Measurements from ENCODE around the gene CORIN.
"Not testable (repeated sequence)": the region's sequence is repeated elsewhere in the genome, so short reads cannot be mapped to it uniquely, and the experiment has no call there.

Gene CORIN

GRCh38 chr4:47566969-47567368 is 270.9 kb downstream of the CORIN start:
- no peak for DNase-seq (ENCODE audit: low read depth, low spot score)
- TF ChIP-seq, protein P1, sequence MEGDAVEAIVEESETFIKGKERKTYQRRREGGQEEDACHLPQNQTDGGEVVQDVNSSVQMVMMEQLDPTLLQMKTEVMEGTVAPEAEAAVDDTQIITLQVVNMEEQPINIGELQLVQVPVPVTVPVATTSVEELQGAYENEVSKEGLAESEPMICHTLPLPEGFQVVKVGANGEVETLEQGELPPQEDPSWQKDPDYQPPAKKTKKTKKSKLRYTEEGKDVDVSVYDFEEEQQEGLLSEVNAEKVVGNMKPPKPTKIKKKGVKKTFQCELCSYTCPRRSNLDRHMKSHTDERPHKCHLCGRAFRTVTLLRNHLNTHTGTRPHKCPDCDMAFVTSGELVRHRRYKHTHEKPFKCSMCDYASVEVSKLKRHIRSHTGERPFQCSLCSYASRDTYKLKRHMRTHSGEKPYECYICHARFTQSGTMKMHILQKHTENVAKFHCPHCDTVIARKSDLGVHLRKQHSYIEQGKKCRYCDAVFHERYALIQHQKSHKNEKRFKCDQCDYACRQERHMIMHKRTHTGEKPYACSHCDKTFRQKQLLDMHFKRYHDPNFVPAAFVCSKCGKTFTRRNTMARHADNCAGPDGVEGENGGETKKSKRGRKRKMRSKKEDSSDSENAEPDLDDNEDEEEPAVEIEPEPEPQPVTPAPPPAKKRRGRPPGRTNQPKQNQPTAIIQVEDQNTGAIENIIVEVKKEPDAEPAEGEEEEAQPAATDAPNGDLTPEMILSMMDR (IDR thresholded peaks at IDR 0.05; ENCODE audit: low read depth, low read length): no peak
- no peak overlapping the region for H3K4me3 ChIP-seq (ENCODE audit: low read depth, low read length)
- in situ Hi-C loops (cut with HindIII; ENCODE audit: low sequenced_read_pairs): no loop called here

- no peak for DNase-seq (ENCODE audit: low read depth, low spot score)
These were observed 271.3 kb downstream of the CORIN start for GRCh38 chr4:47566566-47566965.

DNA sequence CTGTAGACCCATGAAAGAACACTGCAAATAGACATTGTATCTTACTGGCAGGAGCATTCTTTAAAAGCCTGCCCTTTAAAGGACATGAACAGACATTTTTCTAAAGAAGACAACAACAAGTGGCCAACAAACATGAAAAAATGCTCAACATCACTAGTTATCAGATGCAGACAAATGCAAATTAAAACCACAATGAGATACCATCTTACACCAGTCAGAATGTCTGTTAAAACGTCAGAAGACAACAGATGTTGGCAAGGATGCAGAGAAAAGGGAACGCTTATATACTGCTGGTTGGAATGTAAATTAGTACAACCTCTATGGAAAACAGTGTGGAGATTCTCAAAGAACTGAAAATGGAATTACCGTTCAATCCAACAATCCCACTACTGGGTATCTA is 275.6 kb downstream of the CORIN start:
- no peak overlapping the region for H3K4me3 ChIP-seq (ENCODE audit: low read depth, low read length)
- DNase-seq (ENCODE audit: low read depth, low spot score): no peak
- TF ChIP-seq, protein P1 (IDR thresholded peaks at IDR 0.05; ENCODE audit: low read depth, low read length): no peak
- in situ Hi-C loops (cut with HindIII; ENCODE audit: low sequenced_read_pairs): no loop called here

More at GRCh38 chr4:47566566-47566965, 271.3 kb downstream of the CORIN start:
- TF ChIP-seq, protein P1 (IDR thresholded peaks at IDR 0.05; ENCODE audit: low read depth, low read length): no peak
- no peak overlapping the region for H3K4me3 ChIP-seq (ENCODE audit: low read depth, low read length)
- in situ Hi-C loops (cut with HindIII; ENCODE audit: low sequenced_read_pairs): no loop called here

DNA sequence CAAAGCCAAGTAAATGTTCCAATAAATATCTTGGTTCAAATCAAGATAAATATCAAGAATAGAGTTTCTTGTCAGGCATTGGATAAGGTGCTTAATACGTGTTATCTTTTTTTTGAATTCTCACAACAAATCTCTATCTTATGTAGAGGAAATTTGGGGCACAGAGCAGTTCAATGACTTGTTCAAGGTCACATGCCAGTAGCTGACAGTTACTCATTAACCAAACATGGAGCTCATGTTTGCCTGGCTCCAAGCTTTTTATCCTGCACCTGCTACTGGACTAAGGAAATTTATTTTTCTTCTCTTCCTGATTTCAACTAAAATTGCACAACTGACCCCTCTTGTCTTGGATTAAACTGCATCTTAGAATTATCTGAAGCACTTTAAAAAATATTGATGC is 276.5 kb downstream of the CORIN start:
- in situ Hi-C loops (cut with HindIII; ENCODE audit: low sequenced_read_pairs): no loop called here
- H3K4me3 ChIP-seq (ENCODE audit: low read depth, low read length): no peak overlapping the region
- DNase-seq (ENCODE audit: low read depth, low spot score): no peak
- TF ChIP-seq, protein P1 (IDR thresholded peaks at IDR 0.05; ENCODE audit: low read depth, low read length): no peak

GRCh38 chr4:47560682-47561081 is 277.2 kb downstream of the CORIN start:
- TF ChIP-seq, protein P1 (IDR thresholded peaks at IDR 0.05; ENCODE audit: low read depth, low read length): no peak
- in situ Hi-C loops (cut with HindIII; ENCODE audit: low sequenced_read_pairs): no loop called here
- H3K4me3 ChIP-seq (ENCODE audit: low read depth, low read length): no peak overlapping the region
- no peak for DNase-seq (ENCODE audit: low read depth, low spot score)

DNA sequence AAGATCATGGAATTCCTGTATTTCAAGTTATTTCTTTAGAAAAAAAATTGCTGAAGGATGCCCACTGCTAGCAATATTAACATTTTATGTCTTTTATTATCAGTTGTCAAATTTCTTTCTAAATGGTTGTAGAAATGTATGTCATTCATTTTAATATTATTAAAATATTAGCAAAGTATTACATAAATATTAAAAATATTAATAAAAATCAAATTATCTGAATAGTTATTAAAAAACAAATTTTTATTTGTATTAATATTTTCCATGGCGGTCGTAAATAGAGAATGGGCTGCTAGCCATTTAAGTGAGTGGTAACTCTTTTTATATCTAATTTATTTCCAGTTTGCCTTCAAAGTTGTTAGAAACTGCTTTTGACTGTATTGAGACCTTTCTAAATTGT is 280.6 kb downstream of the CORIN start:
- DNase-seq (ENCODE audit: low read depth, low spot score): no peak
- TF ChIP-seq, protein P1 (IDR thresholded peaks at IDR 0.05; ENCODE audit: low read depth, low read length): no peak
- in situ Hi-C loops (cut with HindIII; ENCODE audit: low sequenced_read_pairs): no loop called here
- no peak overlapping the region for H3K4me3 ChIP-seq (ENCODE audit: low read depth, low read length)

DNA sequence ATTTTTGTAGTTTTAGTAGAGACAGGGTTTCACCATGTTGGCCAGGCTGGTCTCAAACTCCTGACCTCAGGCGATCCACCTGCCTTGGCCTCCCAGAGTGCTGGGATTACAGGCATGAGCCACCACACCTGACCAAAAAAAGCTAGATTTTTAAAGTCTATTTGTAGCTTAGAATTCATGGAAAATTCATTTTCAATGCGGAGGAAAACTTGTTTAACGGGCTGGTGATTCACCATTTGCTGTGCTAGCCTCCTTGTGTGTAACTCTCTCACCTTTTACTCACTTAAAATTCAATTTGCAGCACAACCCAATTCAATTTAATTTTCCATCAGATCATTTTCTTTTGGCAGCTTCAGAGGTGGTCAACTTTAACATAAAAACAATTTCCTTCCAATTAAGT is 281.9 kb downstream of the CORIN start:
- H3K4me3 ChIP-seq (ENCODE audit: low read depth, low read length); in situ Hi-C loops (cut with HindIII; ENCODE audit: low sequenced_read_pairs); DNase-seq (ENCODE audit: low read depth, low spot score): not testable (repeated sequence)
